Naive thymus-derived CD4-positive, alpha-beta T cell (primary cell): ENCODE data around the gene SMIM41. TPM values are rescaled to one million over a fixed set of nuclear protein-coding genes. Genes with fewer than 3 reads are reported as not detected.
"Not testable (repeated sequence)": the region's sequence is repeated elsewhere in the genome, so short reads cannot be mapped to it uniquely, and the experiment has no call there.

ENCODE experiments used
- ATAC-seq: fragments of 150-1000 bp; cut with Tn5 transposase; 2 replicates; pipeline ENCODE4 v1.10.0; 2021; ENCODE audit warnings: mild to moderate bottlenecking, moderate library complexity
- CTCF ChIA-PET: fragments of 350-600 bp; sonication (Branson Sonifier 250); formaldehyde crosslinking; loops from one replicate; lab custom pipeline; 2021; ENCODE audit warnings: antibody characterized with exemption; lab: Charles Lee
- POLR2A ChIA-PET: fragments of 350-600 bp; sonication (Branson Sonifier 250); formaldehyde crosslinking; loops from one replicate; lab custom pipeline; 2021; ENCODE audit warnings: antibody characterized with exemption, inconsistent platforms; lab: Charles Lee
- DNase-seq, 9 donors: peaks; one replicate each; pipeline versions ENCODE4 v3.0.0 to v3.0.0-alpha.2; 2020 to 2022; ENCODE audit warnings: mixed read lengths in 1 of 9
- H3K27ac ChIP-seq: one replicate; pipeline ENCODE4 v1.7.0; 2013; ENCODE audit warnings: mild to moderate bottlenecking, low read depth, low read length, moderate library complexity
- H3K27me3 ChIP-seq, 2 donors: one replicate each; pipeline ENCODE4 v1.7.0; 2013; ENCODE audit warnings: low read length in 2 of 2, mild to moderate bottlenecking in 2 of 2, moderate library complexity in 2 of 2; ENCODE audit not compliant: control insufficient read depth in 2 of 2, insufficient read depth in 2 of 2
- H3K36me3 ChIP-seq, 3 experiments: 1 replicate in 2 of 3; 2 replicates in 1 of 3; pipeline ENCODE4 v1.7.0; 2013; ENCODE audit warnings: low read length in 3 of 3, mild to moderate bottlenecking in 3 of 3, moderate library complexity in 1 of 3; ENCODE audit not compliant: insufficient read depth in 3 of 3, control insufficient read depth in 2 of 3
- H3K4me1 ChIP-seq, 2 donors: one replicate each; pipeline ENCODE4 v1.7.0; 2013; ENCODE audit warnings: low read length in 2 of 2, mild to moderate bottlenecking in 2 of 2, moderate library complexity in 1 of 2; ENCODE audit not compliant: control insufficient read depth in 2 of 2, insufficient read depth in 2 of 2
- H3K4me3 ChIP-seq: 2 replicates; pipeline ENCODE4 v1.7.0; 2013; ENCODE audit warnings: mild to moderate bottlenecking, low read length
- H3K9me3 ChIP-seq, 3 experiments: 1 replicate in 2 of 3; 2 replicates in 1 of 3; pipeline ENCODE4 v1.7.0; 2013; ENCODE audit warnings: low read length in 3 of 3; ENCODE audit not compliant: control insufficient read depth in 2 of 3
- H3K27ac Mint-ChIP-seq, 9 donors: one replicate each; pipeline ENCODE4 v1.8.0; 2020 to 2022; ENCODE audit warnings: mixed read lengths in 9 of 9, mild to moderate bottlenecking in 8 of 9, moderate library complexity in 5 of 9, inconsistent platforms in 2 of 9
- H3K27me3 Mint-ChIP-seq, 5 donors: one replicate each; pipeline ENCODE4 v1.8.0; 2021 to 2022; ENCODE audit warnings: mixed read lengths in 5 of 5, mild to moderate bottlenecking in 1 of 5
- H3K36me3 Mint-ChIP-seq, 5 donors: one replicate each; pipeline ENCODE4 v1.8.0; 2020 to 2022; ENCODE audit warnings: mixed read lengths in 5 of 5, mild to moderate bottlenecking in 3 of 5, inconsistent platforms in 1 of 5
- H3K4me1 Mint-ChIP-seq, 7 donors: one replicate each; pipeline ENCODE4 v1.8.0; 2020 to 2022; ENCODE audit warnings: mixed read lengths in 7 of 7, mild to moderate bottlenecking in 3 of 7, inconsistent platforms in 1 of 7
- H3K4me3 Mint-ChIP-seq, 10 donors: one replicate each; pipeline ENCODE4 v1.8.0; 2020 to 2022; ENCODE audit warnings: mild to moderate bottlenecking in 10 of 10, mixed read lengths in 10 of 10, moderate library complexity in 6 of 10, inconsistent platforms in 2 of 10
- H3K9me3 Mint-ChIP-seq, 11 donors: one replicate each; pipeline ENCODE4 v1.8.0; 2020 to 2022; ENCODE audit warnings: mixed read lengths in 11 of 11, mild to moderate bottlenecking in 4 of 11, inconsistent platforms in 1 of 11, moderate library complexity in 1 of 11
- intact Hi-C, 2 donors: fragments of 100-400 bp; cut with micrococcal nuclease; formaldehyde crosslinking; loops; one replicate each; pipeline ENCODE4 v1.15.1; 2023
- polyA plus RNA-seq, 2 donors: library from polyadenylated mRNA; unstranded; fragments of 300-500 nt; fragmentation: Illumina TruSeq; gene quantifications; one replicate each; pipeline ENCODE4 v1.2.3, GENCODE V29; 2021
- total RNA-seq, 6 experiments: library from RNA in 5 of 6; stranded (reverse) in 5 of 6; gene quantifications; 1 replicate in 5 of 6; 2 replicates in 1 of 6; pipeline ENCODE4 v1.2.3 and lab custom pipeline; 2021 to 2026

SMIM41 gene
- total and polyA plus RNA-seq, 7 experiments from 2014 or later, result 0.24 to 0.27 TPM; not detected in 5

GRCh38 chr12:52116222-52117125 lies 37.0 kb downstream of the SMIM41 start:
- ATAC-seq, H3K4me1 ChIP-seq, H3K36me3 Mint-ChIP-seq, H3K27ac ChIP-seq, H3K4me3 Mint-ChIP-seq, H3K4me3 ChIP-seq, H3K9me3 Mint-ChIP-seq, H3K36me3 ChIP-seq, H3K9me3 ChIP-seq, CTCF ChIA-PET, H3K27me3 ChIP-seq: not testable (repeated sequence)
- H3K27me3 Mint-ChIP-seq, result peaks cover under 1 to 16% (median 6%) of the 10 kb centered on the region in 5 donors
- peaks cover 0 to 29% (median 7%) of the 10 kb centered on the region in 7 donors for H3K4me1 Mint-ChIP-seq
- DNase-seq, result peak in 7 of 9 donors; percentile 21 to 55 (median 31)
- H3K27ac Mint-ChIP-seq, result peak overlapping the region in 2 of 9 donors; percentile 16 to 43
- POLR2A ChIA-PET, result interaction anchor here (0.6 to 0.7 kb wide), 2 partner anchors 717 to 1911 kb away, joined by 3 read pairs; no protein-coding TSS in a partner anchor
- intact Hi-C loops, result loop anchor here in 1 of 2 donors (5.0 kb wide), 1 partner anchor 34 kb away; no protein-coding TSS in a partner anchor

- H3K27ac Mint-ChIP-seq, H3K27ac ChIP-seq: not testable (repeated sequence)
Observed at GRCh38 chr12:52117806-52118475, 38.4 kb downstream of the SMIM41 start.

GRCh38 chr12:52119398-52120254 lies 40.1 kb downstream of the SMIM41 start:
- H3K4me3 Mint-ChIP-seq, result peak overlapping the region in 3 of 10 donors; percentile 27 to 62 (median 42)
- H3K27ac ChIP-seq, result no peak overlapping the region

More at GRCh38 chr12:52117806-52118475, 38.4 kb downstream of the SMIM41 start:
- H3K4me3 ChIP-seq, DNase-seq, H3K36me3 ChIP-seq, H3K4me1 ChIP-seq, H3K36me3 Mint-ChIP-seq, H3K4me3 Mint-ChIP-seq, H3K9me3 Mint-ChIP-seq, H3K9me3 ChIP-seq, POLR2A ChIA-PET, ATAC-seq, H3K27me3 ChIP-seq: not testable (repeated sequence)
- intact Hi-C loops, result loop anchor here in 1 of 2 donors (5.0 kb wide), 1 partner anchor 36 kb away; no protein-coding TSS in a partner anchor
- Mint-ChIP-seq H3K4me1 (peaks cover 4 to 29% (median 16%) of the 10 kb centered on the region in 7 donors), H3K27me3 (peaks cover 6 to 19% (median 12%) of the 10 kb centered on the region in 5 donors)
- CTCF ChIA-PET, result interaction anchor here (0.7 to 1.7 kb wide), 2 partner anchors 34 to 93 kb away, joined by 3 to 4 read pairs; no protein-coding TSS in a partner anchor

DNA sequence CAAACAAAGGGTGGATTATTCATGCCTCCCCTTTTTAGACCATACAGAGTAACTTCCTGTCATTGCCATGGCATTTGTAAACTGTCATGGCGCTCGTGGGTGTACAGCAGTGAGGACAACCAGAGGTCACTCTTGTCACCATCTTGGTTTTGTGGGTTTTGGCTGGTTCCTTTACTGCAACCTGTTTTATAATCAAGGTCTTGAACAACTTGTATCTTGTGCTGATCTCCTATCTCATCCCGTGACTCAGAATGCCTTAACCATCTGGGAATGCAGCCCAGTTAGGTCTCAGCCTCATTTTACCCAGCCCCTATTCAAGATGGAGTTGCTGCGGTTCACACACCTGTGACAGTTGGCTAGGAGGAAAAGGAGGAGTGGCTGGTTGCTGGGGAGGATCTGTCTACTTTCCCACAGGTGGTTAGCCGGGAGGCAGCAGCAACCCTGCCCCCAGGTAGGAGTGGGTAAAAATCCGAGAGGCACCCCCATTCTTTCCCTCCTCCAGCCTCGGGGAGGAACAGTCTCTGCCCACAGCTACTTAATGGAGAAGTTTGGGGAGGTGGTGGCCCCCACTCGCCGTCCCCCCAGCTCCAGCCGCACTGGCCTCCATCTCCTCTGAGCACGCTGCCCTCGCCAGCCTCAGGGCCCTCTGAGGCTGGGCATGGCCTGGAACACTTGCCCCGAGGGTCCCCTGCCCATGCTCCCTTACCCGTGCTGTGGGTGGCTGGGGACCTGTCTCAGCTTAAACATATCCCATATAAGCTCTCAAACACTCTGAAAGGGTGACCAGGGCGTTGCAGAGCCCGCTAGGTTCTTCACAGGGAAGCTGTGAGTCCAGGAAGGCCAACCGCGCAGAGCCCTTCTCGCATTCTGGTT lies 41.7 kb downstream of the SMIM41 start:
- Mint-ChIP-seq H3K27me3 (peaks cover 6 to 19% (median 17%) of the 10 kb centered on the region in 5 donors), H3K4me1 (peaks cover 4 to 26% (median 16%) of the 10 kb centered on the region in 7 donors), H3K27ac (no peak overlapping the region), H3K36me3 (no peaks in the 10 kb centered on the region), H3K4me3 (peak overlapping the region in 1 of 10 donors; percentile 20), H3K9me3 (no peaks in the 10 kb centered on the region)
- Histone ChIP-seq H3K9me3 (no peaks in the 10 kb centered on the region), H3K27ac (no peak overlapping the region), H3K4me1 (peaks cover 0 to 3% of the 10 kb centered on the region in 2 donors), H3K36me3 (no peaks in the 10 kb centered on the region), H3K27me3 (no peaks in the 10 kb centered on the region), H3K4me3 (no peak overlapping the region)
- CTCF ChIA-PET, result interaction anchor here (0.7 to 1.3 kb wide), 3 partner anchors 17 to 269 kb away, joined by 3 to 9 read pairs (median 4); no protein-coding TSS in a partner anchor
- intact Hi-C loops, result loop anchor here (1.0 kb wide), 2 partner anchors 38 to 128 kb away; no protein-coding TSS in a partner anchor
- POLR2A ChIA-PET, result interaction anchor here (0.9 kb wide), 1 partner anchor 95 kb away, joined by 3 read pairs; no protein-coding TSS in a partner anchor
- no peak for ATAC-seq
- peak in 1 of 9 donors; percentile 10 for DNase-seq

More at GRCh38 chr12:52119398-52120254, 40.1 kb downstream of the SMIM41 start:
- Mint-ChIP-seq H3K36me3 (no peaks in the 10 kb centered on the region), H3K27ac (no peak overlapping the region), H3K27me3 (peaks cover 6 to 19% (median 16%) of the 10 kb centered on the region in 5 donors), H3K9me3 (no peaks in the 10 kb centered on the region), H3K4me1 (peaks cover 4 to 29% (median 16%) of the 10 kb centered on the region in 7 donors)
- H3K4me1 ChIP-seq, result peaks cover 0 to 3% of the 10 kb centered on the region in 2 donors
- ChIA-PET CTCF (interaction anchor here (0.6 to 0.8 kb wide), 3 partner anchors 9 to 1085 kb away, joined by 3 to 5 read pairs (median 3); no protein-coding TSS in a partner anchor), POLR2A (no interaction called here)
- H3K36me3 ChIP-seq, result no peaks in the 10 kb centered on the region
- no peaks in the 10 kb centered on the region for H3K27me3 ChIP-seq
- intact Hi-C loops, result loop anchor here in 1 of 2 donors (5.0 kb wide), 1 partner anchor 37 kb away; no protein-coding TSS in a partner anchor
- no peaks in the 10 kb centered on the region for H3K9me3 ChIP-seq
- ATAC-seq (peak; percentile 55), DNase-seq (peak in 6 of 9 donors; percentile 20 to 51 (median 30))
- H3K4me3 ChIP-seq, result no peak overlapping the region

DNA sequence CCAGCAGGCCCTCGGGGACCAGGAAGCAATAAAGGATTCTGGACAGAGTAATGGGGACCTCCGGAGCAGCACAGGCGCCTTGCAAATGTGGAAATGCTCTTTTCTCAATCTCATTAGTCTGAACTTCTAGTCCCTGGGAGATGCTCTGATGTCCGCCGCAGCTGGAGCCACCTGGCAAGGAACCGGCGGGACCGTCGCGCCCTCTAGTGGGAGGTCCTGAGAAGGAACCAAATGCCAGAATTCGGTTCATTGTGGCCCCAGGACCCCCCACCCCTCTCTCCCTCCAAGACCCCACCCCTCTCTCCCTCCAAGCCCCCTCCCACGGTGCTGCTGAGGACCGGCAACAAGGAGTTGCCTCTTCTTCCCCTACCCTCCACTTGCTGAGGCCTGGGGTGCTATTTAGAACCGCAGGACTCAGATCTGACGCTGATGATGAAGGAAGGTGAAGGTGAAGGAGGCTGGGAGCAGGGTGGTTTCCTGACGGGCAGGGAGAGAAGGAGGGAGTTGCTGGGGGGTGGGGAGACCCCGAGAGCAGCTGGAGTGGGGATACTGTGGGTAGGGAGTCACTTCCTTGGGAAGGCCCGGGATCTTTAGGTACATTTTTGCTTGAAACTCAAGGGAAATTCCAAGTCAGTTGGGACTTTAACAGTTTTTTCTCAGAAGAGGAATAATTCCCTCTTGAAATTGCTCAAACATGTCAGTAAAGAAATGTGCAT lies 42.5 kb downstream of the SMIM41 start:
- no peak overlapping the region for H3K27ac ChIP-seq
- peaks cover 0 to 3% of the 10 kb centered on the region in 2 donors for H3K4me1 ChIP-seq
- ChIA-PET POLR2A (interaction anchor here (0.9 kb wide), 1 partner anchor 96 kb away, joined by 3 read pairs; no protein-coding TSS in a partner anchor), CTCF (interaction anchor here (1.2 to 2.2 kb wide), 3 partner anchors 17 to 96 kb away, joined by 3 to 13 read pairs (median 9); no protein-coding TSS in a partner anchor)
- intact Hi-C loops, result loop anchor here (1.0 kb wide), 3 partner anchors 39 to 129 kb away; no protein-coding TSS in a partner anchor
- DNase-seq (peak in 8 of 9 donors; percentile 24 to 73 (median 46)), ATAC-seq (peak; percentile 55)
- no peaks in the 10 kb centered on the region for H3K36me3 ChIP-seq
- Mint-ChIP-seq H3K4me3 (peak overlapping the region in 4 of 10 donors; percentile 20 to 41 (median 24)), H3K9me3 (no peaks in the 10 kb centered on the region), H3K27ac (no peak overlapping the region), H3K27me3 (peaks cover 9 to 22% (median 21%) of the 10 kb centered on the region in 5 donors), H3K36me3 (no peaks in the 10 kb centered on the region), H3K4me1 (peaks cover 4 to 19% (median 12%) of the 10 kb centered on the region in 7 donors)
- no peak overlapping the region for H3K4me3 ChIP-seq
- H3K27me3 ChIP-seq, result no peaks in the 10 kb centered on the region
- no peaks in the 10 kb centered on the region for H3K9me3 ChIP-seq
